Hepatocyte (in vitro differentiated cells): ENCODE results near the gene ERC2. TPM values are rescaled to one million over a fixed set of nuclear protein-coding genes. Genes with fewer than 3 reads are reported as not detected.

Source experiments
- DNase-seq: peaks from one replicate; pipeline ENCODE4 v3.0.0-alpha.2; 2016; ENCODE audit warnings: low spot score
- H2AFZ ChIP-seq: fragments of 200-600 bp; sonication (generic); 2 replicates; pipeline ENCODE4 v1.6.0; 2016; ENCODE audit warnings: antibody characterized with exemption, mild to moderate bottlenecking
- H3K27ac ChIP-seq: fragments of 200-600 bp; sonication (generic); 2 replicates; pipeline ENCODE4 v1.5.1; 2016; ENCODE audit warnings: mild to moderate bottlenecking
- H3K27me3 ChIP-seq: fragments of 200-600 bp; sonication (generic); 2 replicates; pipeline ENCODE4 v1.6.1; 2016
- H3K36me3 ChIP-seq: fragments of 200-600 bp; sonication (generic); replicated peaks from 2 replicates; pipeline ENCODE4 v1.5.1; 2016; ENCODE audit warnings: low read depth; ENCODE audit not compliant: insufficient read depth
- H3K4me1 ChIP-seq: fragments of 200-600 bp; sonication (generic); 2 replicates; pipeline ENCODE4 v1.5.1; 2016; ENCODE audit warnings: mild to moderate bottlenecking, moderate library complexity; ENCODE audit not compliant: insufficient read depth
- H3K4me2 ChIP-seq: fragments of 200-600 bp; sonication (generic); 2 replicates; pipeline ENCODE4 v1.6.0; 2016
- H3K4me3 ChIP-seq: fragments of 200-600 bp; sonication (generic); 2 replicates; pipeline ENCODE4 v1.5.1; 2016; ENCODE audit warnings: mild to moderate bottlenecking
- H3K79me2 ChIP-seq: fragments of 200-600 bp; sonication (generic); 2 replicates; pipeline ENCODE4 v1.6.0; 2017; ENCODE audit warnings: mild to moderate bottlenecking
- H3K9me2 ChIP-seq: fragments of 200-600 bp; sonication (generic); replicated peaks from 2 replicates; pipeline ENCODE4 v1.6.0; 2017; ENCODE audit warnings: mild to moderate bottlenecking; ENCODE audit not compliant: insufficient read depth
- H3K9me3 ChIP-seq: fragments of 200-600 bp; sonication (generic); 2 replicates; pipeline ENCODE4 v1.5.1; 2016; ENCODE audit warnings: low read depth, mild to moderate bottlenecking
- H4K20me1 ChIP-seq: fragments of 200-600 bp; sonication (generic); 2 replicates; pipeline ENCODE4 v1.6.0; 2016; ENCODE audit warnings: mild to moderate bottlenecking; ENCODE audit not compliant: insufficient read depth, poor library complexity, severe bottlenecking
- CTCF ChIP-seq: fragments of 200-600 bp; sonication (generic); IDR thresholded peaks from 2 replicates; pipeline ENCODE4 v1.5.1; 2016; ENCODE audit warnings: antibody characterized with exemption, mild to moderate bottlenecking; ENCODE audit not compliant: poor library complexity
- EZH2 ChIP-seq: fragments of 200-600 bp; sonication (generic); IDR thresholded peaks from 2 replicates; pipeline ENCODE4 v1.6.1; 2016; ENCODE audit warnings: antibody characterized with exemption, mild to moderate bottlenecking, borderline replicate concordance
- EZH2phosphoT487 ChIP-seq: fragments of 200-600 bp; sonication (generic); IDR thresholded peaks from one replicate; pipeline ENCODE4 v1.6.1; 2018; ENCODE audit warnings: antibody characterized with exemption, mild to moderate bottlenecking, low read depth, moderate library complexity; ENCODE audit not compliant: unreplicated experiment, severe bottlenecking
- WGBS: methylation state at CpG from one replicate; pipeline ENCODE4 v1.1.6; 2016; ENCODE audit warnings: low lambda C conversion rate; ENCODE audit errors: missing lambda C conversion rate; 5-methylcytosine and 5-hydroxymethylcytosine counted together
- polyA plus RNA-seq: library from polyadenylated mRNA; unstranded; fragments of >200 nt; fragmentation: Nextera tagmentation; extraction: Ambion mirVana; gene quantifications from 2 replicates; pipeline ENCODE4 v1.2.1, GENCODE V29; 2016
- total RNA-seq: library from RNA; depleted of rRNA; stranded (reverse); fragments of >200 nt; gene quantifications from 2 replicates; pipeline ENCODE4 v1.2.3, GENCODE V29; 2014

The ERC2 gene
- total and polyA plus RNA-seq, 2 experiments from 2014 or later = 1.2 to 5.3 TPM

- H3K4me3 ChIP-seq = no peak overlapping the region
- H3K79me2 ChIP-seq = no peaks in the 10 kb centered on the region
- no peak overlapping the region for H3K27ac ChIP-seq
- H3K4me2 ChIP-seq = no peak overlapping the region
- no peaks in the 10 kb centered on the region for H3K9me2 ChIP-seq
- TF ChIP-seq EZH2 (no peak), CTCF (no peak), EZH2phosphoT487 (no peak)
- DNase-seq = no peak
- peaks cover 11% of the 10 kb centered on the region for H3K4me1 ChIP-seq
- H2AFZ ChIP-seq = no peak overlapping the region
- no peaks in the 10 kb centered on the region for H4K20me1 ChIP-seq
- 82% methylated on average over 4 of the region's 4 CpGs for WGBS
- no peaks in the 10 kb centered on the region for H3K36me3 ChIP-seq
- no peaks in the 10 kb centered on the region for H3K27me3 ChIP-seq
- H3K9me3 ChIP-seq = no peaks in the 10 kb centered on the region
These were observed 332.3 kb downstream of the ERC2 start for GRCh38 chr3:56135941-56136340.

- no peaks in the 10 kb centered on the region for H3K79me2 ChIP-seq
- no peaks in the 10 kb centered on the region for H3K9me2 ChIP-seq
- no peaks in the 10 kb centered on the region for H4K20me1 ChIP-seq
- H3K36me3 ChIP-seq = no peaks in the 10 kb centered on the region
- no peak overlapping the region for H3K4me2 ChIP-seq
- no peaks in the 10 kb centered on the region for H3K9me3 ChIP-seq
- no peak for TF ChIP-seq EZH2phosphoT487
- TF ChIP-seq EZH2 = no peak
- no peak for TF ChIP-seq CTCF
- no peaks in the 10 kb centered on the region for H3K27me3 ChIP-seq
- 100% methylated on average over 2 of the region's 2 CpGs for WGBS
- no peak overlapping the region for H3K27ac ChIP-seq
- H2AFZ ChIP-seq = no peak overlapping the region
- H3K4me3 ChIP-seq = no peak overlapping the region
- H3K4me1 ChIP-seq = peaks cover 20% of the 10 kb centered on the region
- DNase-seq = no peak
These were observed 334.8 kb downstream of the ERC2 start for GRCh38 chr3:56133423-56133822.

- H3K27ac ChIP-seq = peak overlapping the region; percentile 11
- H3K36me3 ChIP-seq = no peaks in the 10 kb centered on the region
- TF ChIP-seq EZH2phosphoT487 = no peak
- no peak for TF ChIP-seq CTCF
- TF ChIP-seq EZH2 = no peak
- 88% methylated on average over 3 of the region's 3 CpGs for WGBS
- no peak for DNase-seq
- no peak overlapping the region for H2AFZ ChIP-seq
- H3K4me1 ChIP-seq = peaks cover 20% of the 10 kb centered on the region
- no peak overlapping the region for H3K4me3 ChIP-seq
- no peak overlapping the region for H3K4me2 ChIP-seq
- H4K20me1 ChIP-seq = no peaks in the 10 kb centered on the region
- no peaks in the 10 kb centered on the region for H3K27me3 ChIP-seq
- no peaks in the 10 kb centered on the region for H3K9me3 ChIP-seq
- no peaks in the 10 kb centered on the region for H3K79me2 ChIP-seq
- no peaks in the 10 kb centered on the region for H3K9me2 ChIP-seq
These were observed 335.5 kb downstream of the ERC2 start for GRCh38 chr3:56132762-56133161.

GRCh38 chr3:56131974-56132590 is 336.2 kb downstream of the ERC2 start:
- WGBS = 35% methylated on average over 3 of the region's 3 CpGs
- H3K4me2 ChIP-seq = no peak overlapping the region
- H3K79me2 ChIP-seq = no peaks in the 10 kb centered on the region
- H3K4me3 ChIP-seq = no peak overlapping the region
- H4K20me1 ChIP-seq = no peaks in the 10 kb centered on the region
- H2AFZ ChIP-seq = no peak overlapping the region
- peaks cover 20% of the 10 kb centered on the region for H3K4me1 ChIP-seq
- H3K9me2 ChIP-seq = no peaks in the 10 kb centered on the region
- peak; percentile 76 for DNase-seq
- peak overlapping the region; percentile 57 for H3K27ac ChIP-seq
- no peaks in the 10 kb centered on the region for H3K9me3 ChIP-seq
- no peaks in the 10 kb centered on the region for H3K36me3 ChIP-seq
- no peak for TF ChIP-seq CTCF
- no peak for TF ChIP-seq EZH2
- no peak for TF ChIP-seq EZH2phosphoT487
- H3K27me3 ChIP-seq = no peaks in the 10 kb centered on the region
